ENCODE results near the gene SIDT2.

Gene SIDT2

DNA sequence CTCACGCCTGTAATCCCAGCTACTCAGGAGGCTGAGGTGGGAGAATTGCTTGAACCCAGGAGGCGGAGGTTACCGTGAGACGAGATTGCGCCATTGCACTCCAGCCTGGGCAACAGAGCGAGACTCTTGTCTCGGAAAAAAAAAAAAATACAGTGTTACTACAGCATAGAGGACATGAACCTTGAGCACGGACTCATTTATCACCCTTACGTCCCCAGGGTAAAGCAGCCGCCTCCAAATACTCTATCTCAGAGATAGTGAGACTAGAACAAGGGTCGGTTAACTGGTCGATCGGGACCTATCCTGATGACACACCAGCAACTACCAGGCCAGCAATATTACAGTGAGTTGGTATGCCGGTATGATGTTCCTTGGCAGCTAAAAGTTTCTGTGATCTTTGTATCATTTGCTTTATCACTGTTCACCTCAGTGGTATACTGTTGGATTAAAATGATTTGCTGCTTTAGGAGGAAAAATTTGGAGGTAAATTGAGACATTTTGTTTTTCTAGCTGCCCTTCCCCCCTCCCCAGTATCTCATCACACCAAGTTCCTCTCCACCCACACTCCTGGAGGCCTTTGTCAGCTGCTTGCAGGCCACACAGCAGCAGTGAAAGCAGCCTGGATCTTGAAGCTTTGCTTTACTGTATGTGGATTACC is 7.0 kb upstream of the SIDT2 start:
- TF ChIP-seq CTCF (IDR thresholded peaks at IDR 0.05; ENCODE audit: low read depth, low read length, missing control alignments): no peak
- in situ Hi-C loops (cut with HindIII; ENCODE audit: low sequenced_read_pairs): no loop called here
- H3K4me3 ChIP-seq (ENCODE audit: low read depth, low read length): no peak overlapping the region
- DNase-seq (ENCODE audit: low read depth): no peak

GRCh38 chr11:117172724-117173421 is 5.7 kb upstream of the SIDT2 start:
- DNase-seq (ENCODE audit: low read depth): no peak
- in situ Hi-C loops (cut with HindIII; ENCODE audit: low sequenced_read_pairs): no loop called here
- no peak overlapping the region for H3K4me3 ChIP-seq (ENCODE audit: low read depth, low read length)
- no peak for TF ChIP-seq CTCF (IDR thresholded peaks at IDR 0.05; ENCODE audit: low read depth, low read length, missing control alignments)

GRCh38 chr11:117175104-117175503 is 3.4 kb upstream of the SIDT2 start:
- no peak for DNase-seq (ENCODE audit: low read depth)
- in situ Hi-C loops (cut with HindIII; ENCODE audit: low sequenced_read_pairs): no loop called here
- no peak for TF ChIP-seq CTCF (IDR thresholded peaks at IDR 0.05; ENCODE audit: low read depth, low read length, missing control alignments)
- no peak overlapping the region for H3K4me3 ChIP-seq (ENCODE audit: low read depth, low read length)

- TF ChIP-seq CTCF (IDR thresholded peaks at IDR 0.05; ENCODE audit: low read depth, low read length, missing control alignments): no peak
- in situ Hi-C loops (cut with HindIII; ENCODE audit: low sequenced_read_pairs): no loop called here
- no peak overlapping the region for H3K4me3 ChIP-seq (ENCODE audit: low read depth, low read length)
- no peak for DNase-seq (ENCODE audit: low read depth)
These were observed 2.8 kb upstream of the SIDT2 start for GRCh38 chr11:117175781-117176180.

- no peak overlapping the region for H3K4me3 ChIP-seq (ENCODE audit: low read depth, low read length)
- in situ Hi-C loops (cut with HindIII; ENCODE audit: low sequenced_read_pairs): no loop called here
- TF ChIP-seq CTCF (IDR thresholded peaks at IDR 0.05; ENCODE audit: low read depth, low read length, missing control alignments): no peak
- DNase-seq (ENCODE audit: low read depth): no peak
These were observed 2.4 kb upstream of the SIDT2 start for GRCh38 chr11:117176186-117176585.

DNA sequence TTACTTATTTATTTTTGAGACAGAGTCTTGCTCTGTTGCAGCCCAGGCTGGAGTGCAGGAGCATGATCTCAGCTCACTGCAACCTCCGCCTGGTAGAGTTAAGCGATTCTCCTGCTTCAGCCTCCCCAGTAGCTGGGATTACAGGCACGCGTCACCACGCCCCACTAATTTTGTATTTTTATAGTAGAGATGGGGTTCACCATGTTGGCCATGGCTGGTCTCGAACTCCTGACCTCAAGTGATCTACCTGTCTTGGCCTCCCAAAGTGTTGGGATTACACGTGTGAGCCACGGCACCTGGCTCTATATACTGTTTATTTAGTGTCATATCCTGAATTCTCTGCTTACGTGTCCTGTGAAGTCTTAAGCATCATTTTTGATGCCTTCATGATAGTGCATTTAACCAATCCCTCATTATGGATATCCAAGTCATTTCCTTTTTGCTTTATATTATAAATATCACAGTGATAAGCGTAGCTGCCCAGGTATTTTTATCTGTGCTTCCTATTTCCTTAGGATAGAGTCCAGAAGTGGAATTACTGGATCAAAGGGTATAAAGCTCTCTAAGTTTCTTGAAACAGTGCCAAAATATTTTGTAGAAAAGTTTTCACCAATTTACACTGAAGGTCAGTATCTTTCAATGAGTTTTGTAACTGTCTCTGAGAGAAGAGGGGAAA is 871 bp upstream of the SIDT2 start:
- in situ Hi-C loops (cut with HindIII; ENCODE audit: low sequenced_read_pairs): no loop called here
- peak overlapping the region; percentile 78 for H3K4me3 ChIP-seq (ENCODE audit: low read depth, low read length)
- no peak for DNase-seq (ENCODE audit: low read depth)
- no peak for TF ChIP-seq CTCF (IDR thresholded peaks at IDR 0.05; ENCODE audit: low read depth, low read length, missing control alignments)
